Vagina (tissue), 2 donors: Measurements from ENCODE around the gene CACNA2D1.

ENCODE experiments used
- POLR2A ChIP-seq, 2 donors: fragments of 450-650 bp; IDR thresholded peaks; one replicate each; pipeline ENCODE4 v1.6.1; 2017; ENCODE audit warnings: antibody characterized with exemption in 2 of 2, mild to moderate bottlenecking in 2 of 2, moderate library complexity in 2 of 2
- TF ChIP-seq, protein P1 (sequence below), 3 experiments: fragments of 450-650 bp in 2 of 3; fragments of 200-600 bp in 1 of 3; sonication (generic) in 1 of 3; IDR thresholded peaks; one replicate each; pipeline ENCODE4 v1.5.1; 2017 to 2019; ENCODE audit warnings: antibody characterized with exemption in 3 of 3, mild to moderate bottlenecking in 2 of 3, moderate library complexity in 2 of 3

GRCh38 chr7:81937091-81937490, 506.5 kb downstream of the CACNA2D1 start:
- TF ChIP-seq, protein P1, sequence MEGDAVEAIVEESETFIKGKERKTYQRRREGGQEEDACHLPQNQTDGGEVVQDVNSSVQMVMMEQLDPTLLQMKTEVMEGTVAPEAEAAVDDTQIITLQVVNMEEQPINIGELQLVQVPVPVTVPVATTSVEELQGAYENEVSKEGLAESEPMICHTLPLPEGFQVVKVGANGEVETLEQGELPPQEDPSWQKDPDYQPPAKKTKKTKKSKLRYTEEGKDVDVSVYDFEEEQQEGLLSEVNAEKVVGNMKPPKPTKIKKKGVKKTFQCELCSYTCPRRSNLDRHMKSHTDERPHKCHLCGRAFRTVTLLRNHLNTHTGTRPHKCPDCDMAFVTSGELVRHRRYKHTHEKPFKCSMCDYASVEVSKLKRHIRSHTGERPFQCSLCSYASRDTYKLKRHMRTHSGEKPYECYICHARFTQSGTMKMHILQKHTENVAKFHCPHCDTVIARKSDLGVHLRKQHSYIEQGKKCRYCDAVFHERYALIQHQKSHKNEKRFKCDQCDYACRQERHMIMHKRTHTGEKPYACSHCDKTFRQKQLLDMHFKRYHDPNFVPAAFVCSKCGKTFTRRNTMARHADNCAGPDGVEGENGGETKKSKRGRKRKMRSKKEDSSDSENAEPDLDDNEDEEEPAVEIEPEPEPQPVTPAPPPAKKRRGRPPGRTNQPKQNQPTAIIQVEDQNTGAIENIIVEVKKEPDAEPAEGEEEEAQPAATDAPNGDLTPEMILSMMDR (IDR thresholded peaks at IDR 0.05) = no peak
- TF ChIP-seq POLR2A (IDR thresholded peaks at IDR 0.05) = no peak
